Osteocyte (in vitro differentiated cells): ENCODE data around the gene CHST11. TPM values are rescaled to one million over a fixed set of nuclear protein-coding genes. Genes with fewer than 3 reads are reported as not detected.
"Not testable (repeated sequence)": the region's sequence is repeated elsewhere in the genome, so short reads cannot be mapped to it uniquely, and the experiment has no call there.

Source experiments
- DNase-seq: peaks from one replicate; pipeline ENCODE4 v3.0.0; 2021; ENCODE audit warnings: mixed read lengths; ENCODE audit not compliant: unreplicated experiment; ENCODE audit errors: extremely low spot score
- H3K27ac Mint-ChIP-seq: one replicate; pipeline ENCODE4 v1.8.0; 2021; ENCODE audit warnings: mild to moderate bottlenecking, mixed read lengths; ENCODE audit not compliant: unreplicated experiment
- H3K27me3 Mint-ChIP-seq: one replicate; pipeline ENCODE4 v1.8.0; 2021; ENCODE audit warnings: mixed read lengths; ENCODE audit not compliant: unreplicated experiment
- H3K36me3 Mint-ChIP-seq: one replicate; pipeline ENCODE4 v1.8.0; 2021; ENCODE audit warnings: mixed read lengths; ENCODE audit not compliant: unreplicated experiment
- H3K4me1 Mint-ChIP-seq: one replicate; pipeline ENCODE4 v1.8.0; 2021; ENCODE audit warnings: mixed read lengths; ENCODE audit not compliant: unreplicated experiment
- H3K4me3 Mint-ChIP-seq: one replicate; pipeline ENCODE4 v1.8.0; 2021; ENCODE audit warnings: mild to moderate bottlenecking, moderate library complexity, mixed read lengths; ENCODE audit not compliant: unreplicated experiment
- H3K9me3 Mint-ChIP-seq: one replicate; pipeline ENCODE4 v1.8.0; 2021; ENCODE audit warnings: mixed read lengths; ENCODE audit not compliant: unreplicated experiment
- total RNA-seq: library from RNA; stranded (reverse); gene quantifications from 2 replicates; pipeline ENCODE4 v1.2.1, GENCODE V29; 2021
- TF ChIP-seq, protein P1 (sequence below): fragments of 200-600 bp; sonication (generic); IDR thresholded peaks from 2 replicates; pipeline ENCODE4 v1.5.0; 2021; ENCODE audit warnings: antibody characterized with exemption, mild to moderate bottlenecking, moderate library complexity

Gene CHST11
- total RNA-seq, 1 donor from 2014 or later, result 7.5 TPM

DNA sequence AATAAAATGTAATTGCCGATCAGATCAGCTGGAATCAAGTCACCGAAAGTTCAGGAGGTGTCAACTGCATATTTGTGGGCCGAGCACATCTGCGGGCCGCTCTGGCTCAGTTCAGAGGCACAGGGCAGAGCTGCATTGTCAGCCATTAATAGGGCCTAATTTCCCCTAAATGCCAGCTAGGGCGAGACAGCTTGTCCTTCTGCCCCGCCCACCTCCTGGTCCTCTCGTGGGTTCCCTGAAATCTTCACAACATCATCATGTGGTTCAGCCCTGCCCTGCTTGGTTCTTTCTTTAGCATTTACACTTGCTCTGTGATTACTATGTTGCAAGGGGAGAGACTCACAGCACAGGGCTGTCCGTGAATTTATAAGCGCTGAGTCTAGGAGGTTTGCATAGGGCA, 148.9 kb downstream of the CHST11 start:
- peaks cover 27% of the 10 kb centered on the region for H3K4me1 Mint-ChIP-seq
- H3K36me3 Mint-ChIP-seq, result no peaks in the 10 kb centered on the region
- TF ChIP-seq, protein P1, sequence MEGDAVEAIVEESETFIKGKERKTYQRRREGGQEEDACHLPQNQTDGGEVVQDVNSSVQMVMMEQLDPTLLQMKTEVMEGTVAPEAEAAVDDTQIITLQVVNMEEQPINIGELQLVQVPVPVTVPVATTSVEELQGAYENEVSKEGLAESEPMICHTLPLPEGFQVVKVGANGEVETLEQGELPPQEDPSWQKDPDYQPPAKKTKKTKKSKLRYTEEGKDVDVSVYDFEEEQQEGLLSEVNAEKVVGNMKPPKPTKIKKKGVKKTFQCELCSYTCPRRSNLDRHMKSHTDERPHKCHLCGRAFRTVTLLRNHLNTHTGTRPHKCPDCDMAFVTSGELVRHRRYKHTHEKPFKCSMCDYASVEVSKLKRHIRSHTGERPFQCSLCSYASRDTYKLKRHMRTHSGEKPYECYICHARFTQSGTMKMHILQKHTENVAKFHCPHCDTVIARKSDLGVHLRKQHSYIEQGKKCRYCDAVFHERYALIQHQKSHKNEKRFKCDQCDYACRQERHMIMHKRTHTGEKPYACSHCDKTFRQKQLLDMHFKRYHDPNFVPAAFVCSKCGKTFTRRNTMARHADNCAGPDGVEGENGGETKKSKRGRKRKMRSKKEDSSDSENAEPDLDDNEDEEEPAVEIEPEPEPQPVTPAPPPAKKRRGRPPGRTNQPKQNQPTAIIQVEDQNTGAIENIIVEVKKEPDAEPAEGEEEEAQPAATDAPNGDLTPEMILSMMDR, result no peak
- H3K4me3 Mint-ChIP-seq, result peak overlapping the region; percentile 11
- DNase-seq, result no peak
- peak overlapping the region; percentile 58 for H3K27ac Mint-ChIP-seq
- no peaks in the 10 kb centered on the region for H3K9me3 Mint-ChIP-seq
- H3K27me3 Mint-ChIP-seq, result no peaks in the 10 kb centered on the region

GRCh38 chr12:104608998-104609397, 152.2 kb downstream of the CHST11 start:
- Mint-ChIP-seq H3K4me3 (no peak overlapping the region), H3K27me3 (no peaks in the 10 kb centered on the region), H3K36me3 (no peaks in the 10 kb centered on the region), H3K4me1 (peaks cover 11% of the 10 kb centered on the region), H3K9me3 (no peaks in the 10 kb centered on the region), H3K27ac (no peak overlapping the region)
- no peak for DNase-seq
- TF ChIP-seq, protein P1, result no peak

DNA sequence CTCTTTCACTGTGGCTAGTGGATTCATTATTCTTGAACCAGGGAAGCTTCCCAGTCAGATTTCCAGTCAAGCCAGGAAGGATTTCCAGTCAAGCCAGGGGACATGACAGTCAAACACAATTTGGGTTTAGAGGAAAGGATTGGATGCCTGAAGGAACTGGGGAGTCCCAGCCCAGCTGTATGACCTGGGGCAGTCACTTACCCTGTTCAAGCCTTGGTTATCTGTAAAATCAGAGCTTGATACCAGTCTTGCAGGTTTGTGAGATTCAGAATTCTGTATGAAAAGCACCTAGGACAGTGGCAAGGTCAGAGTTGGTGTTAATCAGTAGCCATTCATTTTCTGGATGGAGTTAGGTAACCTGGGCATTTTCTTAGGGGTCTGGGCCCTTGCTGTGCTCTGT, 152.7 kb downstream of the CHST11 start:
- Mint-ChIP-seq H3K36me3 (no peaks in the 10 kb centered on the region), H3K4me1 (peaks cover 7% of the 10 kb centered on the region), H3K27me3 (no peaks in the 10 kb centered on the region), H3K27ac (no peak overlapping the region), H3K9me3 (no peaks in the 10 kb centered on the region), H3K4me3 (no peak overlapping the region)
- TF ChIP-seq, protein P1, result no peak
- no peak for DNase-seq

GRCh38 chr12:104610513-104611235, 153.9 kb downstream of the CHST11 start:
- no peaks in the 10 kb centered on the region for H3K27me3 Mint-ChIP-seq
- no peaks in the 10 kb centered on the region for H3K36me3 Mint-ChIP-seq
- no peak overlapping the region for H3K27ac Mint-ChIP-seq
- DNase-seq, result no peak
- no peak overlapping the region for H3K4me3 Mint-ChIP-seq
- peaks cover 2% of the 10 kb centered on the region for H3K4me1 Mint-ChIP-seq
- no peaks in the 10 kb centered on the region for H3K9me3 Mint-ChIP-seq
- TF ChIP-seq, protein P1, result no peak

DNA sequence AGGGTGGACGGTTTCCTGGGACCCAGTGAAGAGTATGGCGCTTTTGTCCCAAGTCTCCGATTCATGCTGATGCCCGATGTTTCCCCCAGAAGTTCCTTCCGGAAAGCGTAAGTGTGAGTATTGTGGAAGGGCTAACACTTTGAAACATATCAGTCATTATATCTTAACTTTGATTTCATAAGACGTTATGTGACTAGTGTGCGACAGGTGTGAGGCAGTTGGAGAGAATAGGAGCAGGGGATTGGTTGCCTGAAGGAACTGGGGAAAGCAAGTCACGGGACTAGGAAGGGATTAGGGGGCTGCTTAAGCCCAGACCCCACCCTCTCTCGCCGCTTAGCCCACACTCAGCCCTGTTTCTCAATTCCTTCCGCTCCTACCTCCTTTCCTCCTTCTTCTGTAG, 154.9 kb downstream of the CHST11 start:
- H3K9me3 Mint-ChIP-seq, result no peaks in the 10 kb centered on the region

DNA sequence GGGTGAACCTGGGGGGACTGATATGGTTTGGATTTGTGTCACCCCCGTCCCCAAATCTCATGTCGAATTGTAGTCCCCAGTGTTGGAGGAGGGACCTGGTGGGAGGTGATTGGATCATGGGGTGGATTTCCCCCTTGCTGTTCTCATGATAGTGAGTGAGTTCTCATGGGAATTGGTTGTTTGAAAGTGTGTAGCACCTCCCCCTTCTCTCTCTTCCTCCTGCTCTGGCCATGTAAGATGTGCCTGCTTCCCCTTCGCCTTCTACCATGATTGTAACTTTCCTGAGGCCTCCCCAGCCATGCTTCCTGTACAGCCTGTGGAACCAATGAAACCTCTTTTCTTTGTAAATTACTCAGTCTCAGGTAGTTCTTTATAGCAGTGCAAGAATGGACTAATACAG, 156.6 kb downstream of the CHST11 start:
- H3K27ac Mint-ChIP-seq, H3K4me1 Mint-ChIP-seq, H3K36me3 Mint-ChIP-seq, DNase-seq, H3K4me3 Mint-ChIP-seq, H3K9me3 Mint-ChIP-seq, H3K27me3 Mint-ChIP-seq: not testable (repeated sequence)

More for the DNA sequence above, 154.9 kb downstream of the CHST11 start:
- Mint-ChIP-seq H3K4me3 (no peak overlapping the region), H3K27me3 (no peaks in the 10 kb centered on the region), H3K36me3 (no peaks in the 10 kb centered on the region), H3K4me1 (no peaks in the 10 kb centered on the region), H3K27ac (no peak overlapping the region)
- TF ChIP-seq, protein P1, result no peak
- no peak for DNase-seq
